ENCODE measurements around the gene OMP.

The OMP gene

DNA sequence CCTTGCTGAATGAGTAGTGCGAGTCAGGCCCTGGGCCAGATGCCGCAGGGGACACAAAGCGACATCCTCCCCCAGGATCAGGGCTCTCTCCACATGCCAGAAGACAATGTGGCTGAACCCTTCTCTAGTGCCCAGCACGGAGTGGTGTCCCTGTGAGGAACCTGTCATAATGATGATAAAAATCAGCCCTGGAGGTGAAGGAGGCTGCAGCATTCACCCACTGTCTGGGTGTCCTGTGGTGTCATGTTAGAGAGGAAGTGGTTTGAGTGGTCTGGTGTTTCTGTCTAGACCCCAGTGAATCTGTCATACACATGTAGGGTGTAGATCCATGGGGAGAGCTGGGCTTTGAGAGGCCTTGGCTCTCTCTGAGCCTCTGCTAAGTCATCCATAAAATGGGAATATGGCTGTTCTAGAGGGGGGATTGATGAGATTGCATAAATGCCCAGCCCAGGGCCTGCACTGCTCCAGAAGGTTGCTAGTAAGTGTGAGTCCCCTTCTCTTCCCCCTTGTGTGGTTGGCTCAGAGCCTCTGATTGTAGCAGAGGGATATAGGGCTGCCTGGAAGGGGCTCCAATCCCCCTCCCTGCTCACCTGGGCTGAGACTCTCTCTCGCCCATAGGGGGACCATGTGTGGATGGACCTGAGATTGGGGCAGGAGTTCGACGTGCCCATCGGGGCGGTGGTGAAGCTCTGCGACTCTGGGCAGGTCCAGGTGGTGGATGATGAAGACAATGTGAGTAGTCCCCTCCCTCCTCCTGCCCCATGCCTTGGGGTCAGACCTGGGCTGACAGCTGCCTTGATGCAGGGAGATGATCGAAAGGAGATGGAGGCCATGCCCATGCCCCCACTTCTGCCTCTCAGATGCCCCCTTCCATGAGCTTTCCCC lies 39.7 kb downstream of the OMP start:
- DNase-seq: no peak

- no peak for DNase-seq
Observed at GRCh38 chr11:77143405-77144020, 40.9 kb downstream of the OMP start.

DNA sequence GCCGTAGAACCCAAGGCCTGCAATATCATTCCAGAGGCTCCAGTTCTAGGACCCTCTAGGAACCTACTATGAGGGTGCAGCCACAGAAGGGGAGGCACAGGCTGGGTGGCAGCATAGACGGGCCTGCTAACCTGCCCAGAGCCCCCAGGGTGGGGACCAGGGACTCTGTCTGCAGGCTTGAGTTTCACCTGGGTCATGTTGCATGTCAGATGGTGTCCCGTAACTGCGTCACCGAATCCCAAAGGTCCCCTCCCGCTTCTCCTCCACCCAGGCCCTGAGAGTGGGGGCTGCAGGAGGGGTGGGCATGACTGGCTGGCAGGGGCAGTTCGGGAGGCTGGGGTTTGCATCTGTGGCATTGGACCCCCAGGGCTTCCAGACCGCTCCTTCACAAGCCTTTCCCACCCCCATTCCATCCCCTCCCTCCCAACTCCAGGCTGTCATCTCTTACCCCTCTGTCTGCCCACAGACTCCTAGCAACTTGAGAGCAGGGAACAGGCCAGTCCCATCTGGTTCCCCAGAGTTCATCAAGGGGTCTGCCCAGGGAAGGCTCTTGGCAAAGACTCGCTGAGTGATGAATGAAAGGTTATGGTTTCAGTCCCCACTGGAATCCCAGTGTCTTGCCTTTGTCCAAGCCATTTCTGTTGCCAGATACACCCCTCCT lies 41.7 kb downstream of the OMP start:
- DNase-seq: no peak

DNA sequence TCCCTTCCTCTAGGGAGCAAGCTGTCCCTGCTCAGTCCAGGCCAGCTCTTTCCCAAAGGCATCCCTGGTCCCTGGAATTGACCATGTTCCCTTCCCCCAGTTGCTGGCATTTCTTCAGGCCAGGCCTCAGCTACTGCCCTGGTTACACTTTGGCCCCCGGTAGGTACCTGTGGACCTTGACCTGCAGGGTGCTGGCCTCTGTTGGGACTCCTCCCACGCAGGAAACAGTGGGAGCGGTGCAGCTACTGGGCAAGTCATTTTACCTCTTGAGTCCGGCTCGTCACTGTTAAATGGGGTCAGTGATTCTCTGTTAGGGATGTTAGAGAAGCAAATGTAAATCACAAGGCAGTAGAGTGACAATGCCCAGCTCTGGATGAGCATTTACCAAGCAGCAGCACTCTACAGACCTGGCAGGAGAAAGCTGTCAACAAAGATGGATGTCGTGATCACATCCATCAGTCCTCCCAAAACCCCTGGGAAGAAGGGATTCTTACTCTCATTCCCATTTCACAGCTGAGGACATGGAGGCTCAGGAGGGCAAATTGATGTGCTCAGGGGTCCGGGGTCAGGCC lies 42.3 kb downstream of the OMP start:
- no peak for DNase-seq

DNA sequence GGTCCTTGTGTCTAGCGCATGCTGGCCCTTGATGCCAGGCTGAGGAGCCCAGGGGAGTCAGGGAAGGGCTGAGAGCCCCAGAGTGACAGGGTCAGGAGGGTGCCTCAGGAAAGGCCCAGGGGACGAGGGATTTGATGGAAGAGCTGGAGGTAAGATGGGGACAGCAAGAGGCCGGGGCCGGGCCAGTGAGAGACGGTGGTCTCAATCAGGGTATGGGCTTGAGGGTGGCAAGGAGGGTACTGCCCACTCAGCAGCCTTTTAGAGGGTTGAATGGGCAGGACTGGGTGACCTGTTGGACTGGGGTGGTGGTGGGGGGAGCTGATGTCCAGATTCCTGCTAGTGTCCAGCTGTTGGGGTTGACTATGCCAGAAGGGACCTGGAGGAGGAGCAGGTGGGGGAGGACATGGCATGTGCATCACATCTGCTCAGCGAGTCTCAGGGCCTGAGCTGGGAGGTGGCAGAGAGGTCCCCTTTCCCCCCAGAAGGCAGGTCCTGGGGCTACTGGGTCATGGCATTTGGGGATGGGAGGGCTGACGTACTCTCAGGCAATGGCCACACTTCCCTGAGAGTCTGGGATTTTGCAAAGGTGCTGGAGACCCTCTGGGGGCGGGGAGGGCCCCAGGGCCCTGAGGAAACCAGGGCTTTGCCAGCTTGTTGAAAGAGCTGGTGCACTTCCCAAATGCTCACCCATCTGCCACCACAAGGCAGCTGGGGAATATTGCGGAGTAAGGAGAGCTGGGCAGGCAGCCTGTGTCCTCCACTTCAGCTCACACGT lies 43.8 kb downstream of the OMP start:
- DNase-seq: no peak

DNA sequence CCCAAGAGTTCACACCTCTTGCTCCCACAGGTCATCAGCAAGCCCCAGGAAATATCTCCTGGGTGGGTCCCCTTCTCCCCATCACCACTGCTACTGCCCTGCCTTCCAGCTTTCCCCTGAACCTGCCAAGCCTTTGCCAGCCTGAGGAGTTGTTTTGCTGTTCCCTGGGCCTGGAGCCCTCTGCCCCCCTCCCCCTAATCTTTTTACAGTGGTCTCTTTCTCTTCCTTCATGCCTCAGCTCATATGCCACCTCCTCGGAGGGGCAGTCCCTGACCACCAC lies 44.3 kb downstream of the OMP start:
- DNase-seq: no peak

DNA sequence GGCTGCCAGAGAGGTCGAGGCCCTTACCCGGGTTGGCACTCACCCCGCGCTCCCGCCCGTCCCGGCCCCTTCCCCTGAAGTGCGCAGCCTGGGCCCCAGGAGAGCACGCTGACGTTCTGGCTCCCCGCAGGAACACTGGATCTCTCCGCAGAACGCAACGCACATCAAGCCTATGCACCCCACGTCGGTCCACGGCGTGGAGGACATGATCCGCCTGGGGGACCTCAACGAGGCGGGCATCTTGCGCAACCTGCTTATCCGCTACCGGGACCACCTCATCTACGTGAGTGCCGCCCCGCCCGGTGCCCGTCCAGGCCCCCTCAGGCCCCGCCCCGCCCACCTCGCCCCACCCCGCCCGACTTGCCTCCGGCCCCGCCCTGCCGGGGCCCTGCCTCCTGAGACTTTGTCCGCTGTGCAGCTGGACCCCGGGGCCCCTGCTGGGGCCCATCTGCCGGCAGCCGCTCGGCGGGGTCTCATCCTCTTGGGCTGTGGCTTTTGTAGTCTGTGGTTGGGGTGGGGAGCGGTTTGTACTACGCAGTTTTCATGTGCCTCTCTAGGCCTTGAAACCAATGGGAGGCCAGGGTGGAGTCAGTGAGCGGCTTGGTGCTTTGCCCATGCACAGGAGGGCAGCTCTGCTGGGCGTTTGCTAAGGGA lies 45.2 kb downstream of the OMP start:
- DNase-seq: no peak

DNA sequence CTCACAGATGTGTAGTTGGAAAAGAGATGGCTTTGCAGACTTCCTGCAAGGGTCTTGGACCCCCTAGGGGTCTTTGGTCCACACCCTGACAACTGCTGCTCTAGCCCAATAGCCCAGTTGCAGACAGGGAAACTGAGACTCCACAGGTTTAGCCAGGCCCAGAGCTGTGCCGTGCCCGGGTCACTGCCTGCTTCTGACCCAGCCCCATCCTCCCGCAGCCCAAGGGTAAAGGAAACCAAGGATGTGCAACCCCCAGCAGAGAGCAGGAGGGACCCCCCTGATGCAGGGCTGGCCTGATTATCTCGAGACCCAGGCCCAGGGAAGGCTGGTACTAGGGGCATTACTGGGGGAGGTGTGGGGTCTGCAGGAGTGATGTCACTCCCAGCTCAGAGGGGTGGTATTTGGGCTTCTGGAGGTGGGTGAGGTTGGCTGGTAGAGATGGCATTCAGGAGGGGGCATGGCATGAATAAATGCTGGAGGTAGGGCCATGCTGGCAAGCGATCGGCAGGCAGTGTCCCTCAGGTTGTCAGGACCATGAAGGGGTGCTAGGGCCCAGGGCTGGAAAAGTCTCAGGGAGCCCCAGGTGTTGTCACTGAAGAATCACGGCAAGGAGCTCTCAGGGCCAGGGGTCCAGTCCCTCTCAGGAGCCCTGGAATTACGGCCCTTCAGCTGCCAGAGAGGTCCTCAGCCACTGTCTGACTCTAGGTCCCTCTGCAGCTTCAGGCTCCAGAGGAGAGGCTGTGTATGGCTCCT lies 46.5 kb downstream of the OMP start:
- DNase-seq: no peak

DNA sequence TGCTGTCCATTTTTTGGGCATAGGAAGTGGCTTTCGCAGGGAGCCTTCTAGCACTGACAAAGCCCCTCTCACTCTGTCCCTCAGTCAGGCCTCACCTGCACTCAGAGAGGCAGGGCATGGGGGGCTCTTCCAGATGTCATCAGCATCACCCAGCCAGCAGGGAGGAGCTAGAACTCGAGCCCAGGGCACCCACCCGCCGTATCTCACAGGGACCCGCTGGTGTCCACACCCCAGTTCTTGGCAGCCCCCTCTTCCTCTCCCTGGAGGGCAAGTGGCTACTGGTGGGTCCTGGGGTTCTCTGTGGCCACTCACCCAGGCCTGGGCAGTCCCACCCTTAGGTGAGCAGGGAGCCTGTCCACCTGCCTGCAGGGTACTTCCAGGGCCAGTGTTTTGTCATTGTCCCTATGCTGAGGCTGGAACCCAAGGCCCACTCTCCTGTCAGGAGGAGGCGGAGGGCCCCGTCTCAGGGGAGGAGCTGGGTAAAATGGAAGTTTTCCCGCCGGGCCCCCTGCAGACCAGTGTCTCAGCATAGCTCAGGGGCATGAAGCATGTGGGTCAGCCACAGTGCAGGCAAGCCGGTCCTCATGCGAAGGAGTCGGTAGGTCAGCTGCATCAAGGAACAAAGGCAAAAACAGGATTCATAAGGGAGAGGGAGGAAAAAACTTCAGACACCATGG lies 47.2 kb downstream of the OMP start:
- no peak for DNase-seq

DNA sequence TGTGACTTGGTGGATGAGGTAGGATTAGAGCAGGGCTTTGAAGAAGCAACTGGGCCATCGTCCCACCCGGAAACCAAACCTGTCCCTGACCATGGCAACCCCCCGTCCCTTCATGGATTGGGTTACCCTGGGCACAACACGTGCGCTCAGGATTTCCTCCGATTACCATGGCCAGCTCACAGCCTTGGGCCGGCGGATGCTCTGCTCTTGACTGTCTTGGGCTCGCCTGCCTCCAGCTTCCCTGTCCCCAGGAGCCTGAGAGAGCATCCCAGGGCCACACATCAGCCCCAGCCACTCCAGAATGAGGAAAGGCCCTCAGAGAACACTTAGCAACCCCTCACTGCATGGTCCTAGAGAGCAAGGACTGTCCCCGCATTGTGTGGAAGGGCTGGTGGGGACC lies 48.2 kb downstream of the OMP start:
- no peak for DNase-seq

DNA sequence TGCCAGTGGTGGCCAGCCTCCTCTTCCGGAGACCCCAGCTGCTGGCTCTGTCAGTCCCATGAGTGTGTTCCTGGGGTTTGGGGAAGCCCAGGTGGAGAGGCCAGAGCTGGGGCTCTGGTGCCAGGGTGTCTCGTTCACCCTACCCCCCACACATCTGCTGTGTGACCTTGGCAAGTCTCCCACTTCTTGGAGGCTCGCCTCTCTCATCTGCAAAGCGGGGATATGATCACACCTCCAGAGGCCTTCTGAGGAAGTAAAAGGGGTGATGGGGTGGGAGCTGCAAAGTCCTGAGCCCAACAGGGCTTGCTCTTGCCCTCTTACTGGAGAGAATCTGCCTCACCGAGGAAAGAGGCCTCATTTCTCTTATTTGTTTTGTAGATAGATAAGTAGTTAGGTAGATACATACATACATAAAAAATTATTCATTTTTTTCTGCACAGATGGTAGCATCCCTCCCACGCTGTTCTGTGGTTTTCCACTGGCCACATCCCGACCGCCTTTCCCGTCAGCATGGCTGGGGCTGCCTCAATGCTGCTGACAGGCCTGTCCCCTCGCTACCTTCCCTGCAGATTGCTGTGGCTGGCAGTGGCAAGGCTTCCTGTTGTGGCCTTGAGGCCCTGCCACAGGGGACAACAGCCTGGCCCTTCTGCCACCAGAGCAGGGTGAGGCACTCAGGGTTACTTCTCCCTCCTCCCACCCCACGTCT lies 49.3 kb downstream of the OMP start:
- DNase-seq: no peak

DNA sequence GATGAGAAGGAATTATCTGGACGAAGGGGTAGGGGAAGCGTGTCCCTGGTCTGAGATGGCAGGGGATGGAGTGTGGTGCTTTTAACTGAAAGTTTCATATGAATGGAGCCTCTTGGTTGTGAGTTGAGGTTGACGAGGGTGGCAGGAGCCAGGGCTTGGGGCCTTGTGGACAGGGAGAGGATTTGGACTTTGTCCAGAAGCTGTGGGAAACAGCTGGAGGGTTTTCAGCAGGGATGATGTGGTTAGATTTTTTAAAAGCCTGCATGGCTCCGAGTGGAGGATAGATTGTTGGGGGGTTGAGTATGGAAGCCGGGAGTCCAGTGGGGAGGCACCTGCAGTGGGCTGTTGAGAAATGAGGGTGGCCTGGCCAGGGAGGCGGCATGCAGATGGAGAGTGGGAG lies 50.2 kb downstream of the OMP start:
- no peak for DNase-seq

All from right forelimb (tissue), 1 donor.